T47D (cell line): Measurements from ENCODE around the gene SLC66A1.
A peak's percentile ranks its signal among the peaks of the same experiment; 100 is the strongest.

Experiments
- DNase-seq, 2 experiments: peaks; one replicate each; pipeline versions ENCODE4 v3.0.0 to v3.0.0-alpha.2; 2011 to 2012; ENCODE audit warnings: low read depth in 1 of 2, low spot score in 1 of 2
- JUND ChIP-seq: IDR thresholded peaks from 2 replicates; pipeline ENCODE4 v1.6.1; 2012; ENCODE audit warnings: low read depth
- in situ Hi-C: cut with HindIII; loops from 2 replicates; pipeline ENCODE4 v1.10.0; 2016; ENCODE audit warnings: low sequenced_read_pairs, low pct_unique_long_range_greater_than_20kb

SLC66A1 gene

DNA sequence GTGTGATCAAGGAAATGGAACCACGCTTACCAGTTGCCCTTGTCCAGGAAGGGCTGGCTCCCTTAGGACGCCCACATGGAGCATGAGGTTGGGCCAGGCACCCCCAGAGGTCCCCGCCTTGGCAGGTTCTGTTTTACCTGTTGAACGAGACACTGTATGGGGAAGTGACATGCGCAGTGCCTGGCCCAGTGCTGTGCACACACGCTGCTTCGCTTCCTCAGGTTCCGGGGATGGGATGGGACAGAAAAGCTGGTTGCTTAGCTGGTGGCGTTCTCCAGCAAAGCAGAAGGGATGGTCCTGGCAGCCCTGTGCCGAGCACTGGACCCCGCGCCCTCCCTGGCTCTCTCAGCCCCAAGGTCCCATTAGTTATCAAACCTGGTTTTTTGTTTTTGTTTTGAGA is 20.7 kb downstream of the SLC66A1 start:
- in situ Hi-C loops = no loop called here
- no peak for TF ChIP-seq JUND
- DNase-seq = no peak

DNA sequence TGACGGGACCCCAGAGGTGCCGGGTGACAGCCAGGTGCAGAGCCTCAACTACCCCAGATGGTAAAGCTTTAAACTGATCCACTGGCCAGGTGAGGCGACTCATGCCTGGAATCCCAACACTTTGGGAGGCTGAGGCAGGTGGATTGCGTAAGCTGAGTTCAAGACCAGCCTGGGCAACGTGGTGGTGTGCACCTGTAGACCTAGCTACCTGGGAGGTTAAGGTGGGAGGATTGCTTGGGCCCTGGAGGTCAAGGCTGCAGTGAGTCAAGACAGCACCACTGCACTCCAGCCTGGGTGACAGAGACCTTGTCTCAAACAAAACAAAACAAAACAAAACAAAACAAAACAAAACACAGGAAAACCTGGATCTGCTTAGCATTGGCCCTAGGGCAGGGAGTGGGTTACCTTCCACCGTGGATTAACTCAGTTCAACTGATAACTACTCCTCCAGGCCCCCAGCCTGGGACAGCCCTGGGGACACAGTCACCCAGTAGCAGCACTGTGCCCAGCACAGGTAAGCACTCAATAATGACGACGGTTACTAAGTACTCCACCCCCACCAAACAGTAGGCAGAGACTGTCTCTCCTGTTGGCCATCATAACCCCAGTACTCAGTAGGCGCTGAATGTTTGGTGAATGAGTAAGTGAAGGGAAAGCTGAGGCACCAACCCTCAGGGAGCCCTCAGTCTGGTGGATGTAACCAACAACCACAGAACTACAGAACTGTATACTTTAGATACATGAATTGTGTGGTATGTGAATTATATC is 21.6 kb downstream of the SLC66A1 start:
- no peak for TF ChIP-seq JUND
- in situ Hi-C loops = no loop called here
- DNase-seq = no peak

DNA sequence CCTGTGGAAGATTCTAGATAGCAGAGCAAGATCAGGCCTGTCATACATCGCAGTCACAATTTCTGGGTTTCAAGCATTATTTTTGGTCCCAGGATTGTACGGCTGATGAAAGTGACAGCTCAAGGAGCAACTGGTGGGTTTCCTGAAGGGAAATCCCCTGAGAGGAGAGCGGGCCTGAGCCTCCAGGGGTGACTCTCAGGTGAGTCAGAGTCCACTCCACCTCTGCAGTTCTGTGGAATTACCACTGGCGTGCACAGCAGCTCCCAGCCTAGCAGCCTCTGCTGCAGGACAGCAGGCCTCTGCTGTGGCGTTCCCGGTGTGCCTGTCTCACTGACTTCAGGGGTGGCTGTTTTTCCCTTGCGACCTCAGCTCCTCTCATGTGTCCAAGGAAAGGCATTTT is 24.4 kb downstream of the SLC66A1 start:
- in situ Hi-C loops = no loop called here
- no peak for DNase-seq
- TF ChIP-seq JUND = no peak

DNA sequence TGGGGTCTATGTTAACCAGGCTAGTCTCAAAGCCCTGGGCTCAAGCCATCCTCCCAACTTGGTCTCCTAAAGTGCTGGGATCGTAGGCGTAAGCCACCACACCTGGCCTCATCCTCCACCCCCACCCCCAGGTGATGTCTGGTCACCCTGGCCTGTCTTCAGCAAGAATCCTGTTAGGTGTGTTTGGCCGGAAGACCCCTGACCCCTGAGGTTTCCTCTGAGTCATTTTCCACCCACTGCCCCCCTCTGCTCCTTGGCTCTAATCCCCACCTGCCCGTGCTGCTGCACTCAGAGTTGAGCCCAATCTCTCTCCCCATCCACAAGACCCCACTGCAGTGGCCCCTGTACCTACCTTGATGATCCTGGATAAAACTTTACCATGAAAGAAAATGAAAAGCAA is 25.2 kb downstream of the SLC66A1 start:
- no peak for DNase-seq
- in situ Hi-C loops = no loop called here
- TF ChIP-seq JUND = no peak

DNA sequence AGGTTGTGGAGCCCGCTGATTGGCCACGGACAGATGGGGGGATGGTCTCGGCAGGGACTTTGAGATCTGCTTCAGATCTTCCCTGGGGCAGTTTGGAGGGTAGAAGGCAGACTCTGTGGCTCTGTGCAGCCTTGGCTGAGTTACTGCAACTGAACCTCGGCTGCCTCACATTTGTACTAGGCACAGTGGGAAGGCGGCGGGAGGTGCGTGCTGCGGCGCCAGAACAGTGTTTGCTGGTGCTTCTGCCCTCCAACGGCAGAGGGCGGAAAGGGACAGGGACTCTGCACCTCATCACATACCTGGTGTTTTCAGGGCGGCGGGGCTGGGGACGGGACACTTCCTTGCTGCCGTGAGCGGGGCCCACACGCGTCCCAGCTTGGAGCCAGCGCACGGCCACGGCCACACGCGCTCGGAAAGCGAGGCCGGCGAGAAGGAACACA is 26.2 kb downstream of the SLC66A1 start:
- no peak for DNase-seq
- in situ Hi-C loops = no loop called here
- no peak for TF ChIP-seq JUND

GRCh38 chr1:19339214-19339861 is 27.2 kb downstream of the SLC66A1 start:
- no peak for DNase-seq
- no peak for TF ChIP-seq JUND

GRCh38 chr1:19340387-19340937 is 28.3 kb downstream of the SLC66A1 start:
- DNase-seq = no peak
- no peak for TF ChIP-seq JUND
- in situ Hi-C loops = no loop called here

More at GRCh38 chr1:19339214-19339861, 27.2 kb downstream of the SLC66A1 start:
- in situ Hi-C loops = no loop called here

DNA sequence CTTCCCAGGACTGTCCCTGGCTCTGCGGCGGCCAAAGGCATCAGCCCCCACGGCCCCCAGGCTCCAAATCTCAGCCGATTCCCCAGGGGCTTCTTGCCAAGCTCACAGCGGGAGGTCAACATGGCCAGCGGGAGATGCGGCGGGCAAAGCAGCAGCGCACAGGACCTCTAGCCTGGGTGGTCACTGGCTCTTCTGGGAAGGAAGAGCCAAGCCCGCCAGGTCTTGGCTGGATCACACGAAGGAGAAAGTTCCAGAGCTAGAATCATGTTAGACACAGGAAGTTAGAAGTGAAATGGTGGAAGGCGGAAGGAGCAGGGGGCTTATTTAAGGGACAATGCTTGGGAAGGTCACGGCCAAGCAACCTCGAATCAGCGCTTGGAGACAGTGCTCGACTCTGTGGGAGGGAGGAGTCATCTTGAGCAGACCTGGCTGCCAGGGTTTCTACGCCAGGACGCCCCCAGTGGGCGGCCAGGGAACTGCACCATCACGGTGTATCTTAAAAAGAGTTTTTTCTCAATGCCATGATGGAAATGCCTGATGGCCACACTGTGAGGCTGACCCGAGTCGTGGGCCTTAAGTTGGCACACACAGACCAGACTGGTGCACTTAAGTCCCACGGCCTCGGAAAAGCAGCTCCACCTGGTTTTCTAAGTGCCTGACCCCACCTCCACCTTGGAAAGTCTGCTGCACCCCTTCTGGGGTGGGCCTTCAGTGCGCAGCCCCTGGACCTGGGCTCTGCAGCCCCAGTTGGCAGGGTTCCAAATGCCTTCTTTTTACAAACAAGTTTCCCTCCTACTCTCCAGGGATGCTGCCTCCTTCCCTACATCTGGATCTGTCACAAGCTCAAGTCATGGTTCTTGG is 29.3 kb downstream of the SLC66A1 start:
- TF ChIP-seq JUND = no peak
- in situ Hi-C loops = no loop called here

GRCh38 chr1:19342062-19342750 is 30.1 kb downstream of the SLC66A1 start:
- TF ChIP-seq JUND = no peak
- DNase-seq = no peak
- in situ Hi-C loops = no loop called here

More for the DNA sequence above, 29.3 kb downstream of the SLC66A1 start:
- DNase-seq = peak; percentile 71 to 74

- in situ Hi-C loops = no loop called here
- TF ChIP-seq JUND = no peak
- DNase-seq = no peak
These were observed 30.9 kb downstream of the SLC66A1 start for GRCh38 chr1:19342894-19343616.

- no peak for DNase-seq
- in situ Hi-C loops = no loop called here
- TF ChIP-seq JUND = no peak
These were observed 31.7 kb downstream of the SLC66A1 start for GRCh38 chr1:19343617-19344350.
